ENCODE measurements around the gene NCBP3. TPM values are rescaled to one million over a fixed set of nuclear protein-coding genes. Genes with fewer than 3 reads are reported as not detected.

The NCBP3 gene
- total RNA-seq, 1 experiment from 2014 or later = 28.1 TPM

DNA sequence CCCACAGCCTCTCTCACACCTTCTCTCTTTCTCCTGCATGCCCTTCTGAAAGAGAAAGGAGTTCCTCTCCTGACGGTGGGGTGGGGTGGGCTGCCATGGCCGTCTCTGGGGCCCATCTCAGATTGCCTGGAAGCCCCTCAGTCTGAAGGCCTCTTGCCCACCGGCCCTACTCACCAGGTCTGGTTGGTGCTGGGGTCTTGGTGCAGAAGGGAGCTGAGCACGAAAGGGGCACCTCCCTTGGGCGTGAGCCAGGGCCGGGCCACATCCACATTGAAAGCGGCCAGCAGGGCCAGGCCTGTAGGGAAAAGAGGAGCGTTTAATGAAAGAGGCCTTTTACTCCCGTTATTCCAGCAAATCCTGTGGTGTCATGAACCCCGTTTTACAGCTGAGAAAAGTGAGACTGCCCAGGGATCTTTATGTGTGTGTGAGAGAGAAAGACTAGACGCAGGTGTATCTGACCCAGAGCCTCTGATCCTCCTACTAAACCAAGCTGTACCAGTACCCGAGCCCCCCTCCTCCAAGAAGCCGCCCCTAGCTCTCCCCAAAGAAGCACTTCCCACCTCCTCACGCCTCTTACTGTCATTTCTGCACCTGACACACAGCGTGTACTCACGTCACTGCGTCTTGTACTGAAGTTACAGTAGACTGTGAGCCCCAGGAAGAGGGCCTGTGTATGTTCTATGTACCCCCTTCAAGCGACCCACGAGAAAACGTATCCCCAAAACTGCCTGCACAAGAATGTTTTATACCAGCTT, 68.5 kb downstream of the NCBP3 start:
- no TSS peak for BruUV-seq (replicated peaks)
- in situ Hi-C loops (cut with HindIII; ENCODE audit: low pct_unique_long_range_greater_than_20kb, low sequenced_read_pairs) = no loop called here
- H3K9me3 ChIP-seq (ENCODE audit: control insufficient read depth, insufficient read depth, low read depth, low read length) = no peaks in the 10 kb centered on the region
- H3K4me1 ChIP-seq (ENCODE audit: control insufficient read depth, insufficient read depth, low read length) = no peaks in the 10 kb centered on the region
- H3K4me3 ChIP-seq (ENCODE audit: low read depth in 2 of 2, low read length in 2 of 2) = no peak overlapping the region
- no peaks in the 10 kb centered on the region for H3K27me3 ChIP-seq (ENCODE audit: control insufficient read depth, insufficient read depth, low read length)
- H3K36me3 ChIP-seq (ENCODE audit: control insufficient read depth, insufficient read depth, low read length) = no peaks in the 10 kb centered on the region
- intact Hi-C loops (cut with micrococcal nuclease; ENCODE audit: unreplicated experiment) = no loop called here
- ATAC-seq (no peak), DNase-seq (ENCODE audit: low read depth, low spot score) (no peak)
- ChIA-PET CTCF (no interaction called here), POLR2A (no interaction called here)
- TF ChIP-seq TCF7L2 (IDR thresholded peaks at IDR 0.05; ENCODE audit: low read depth, low read length) (no peak), POLR2AphosphoS5 (IDR thresholded peaks at IDR 0.05; ENCODE audit: low read depth, low read length) (no peak), SIN3A (IDR thresholded peaks at IDR 0.05; ENCODE audit: borderline replicate concordance, insufficient read depth, low read depth, low read length) (no peak)
- TF ChIP-seq, protein P1, sequence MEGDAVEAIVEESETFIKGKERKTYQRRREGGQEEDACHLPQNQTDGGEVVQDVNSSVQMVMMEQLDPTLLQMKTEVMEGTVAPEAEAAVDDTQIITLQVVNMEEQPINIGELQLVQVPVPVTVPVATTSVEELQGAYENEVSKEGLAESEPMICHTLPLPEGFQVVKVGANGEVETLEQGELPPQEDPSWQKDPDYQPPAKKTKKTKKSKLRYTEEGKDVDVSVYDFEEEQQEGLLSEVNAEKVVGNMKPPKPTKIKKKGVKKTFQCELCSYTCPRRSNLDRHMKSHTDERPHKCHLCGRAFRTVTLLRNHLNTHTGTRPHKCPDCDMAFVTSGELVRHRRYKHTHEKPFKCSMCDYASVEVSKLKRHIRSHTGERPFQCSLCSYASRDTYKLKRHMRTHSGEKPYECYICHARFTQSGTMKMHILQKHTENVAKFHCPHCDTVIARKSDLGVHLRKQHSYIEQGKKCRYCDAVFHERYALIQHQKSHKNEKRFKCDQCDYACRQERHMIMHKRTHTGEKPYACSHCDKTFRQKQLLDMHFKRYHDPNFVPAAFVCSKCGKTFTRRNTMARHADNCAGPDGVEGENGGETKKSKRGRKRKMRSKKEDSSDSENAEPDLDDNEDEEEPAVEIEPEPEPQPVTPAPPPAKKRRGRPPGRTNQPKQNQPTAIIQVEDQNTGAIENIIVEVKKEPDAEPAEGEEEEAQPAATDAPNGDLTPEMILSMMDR (IDR thresholded peaks at IDR 0.05) = no peak
- TF ChIP-seq, protein P2, sequence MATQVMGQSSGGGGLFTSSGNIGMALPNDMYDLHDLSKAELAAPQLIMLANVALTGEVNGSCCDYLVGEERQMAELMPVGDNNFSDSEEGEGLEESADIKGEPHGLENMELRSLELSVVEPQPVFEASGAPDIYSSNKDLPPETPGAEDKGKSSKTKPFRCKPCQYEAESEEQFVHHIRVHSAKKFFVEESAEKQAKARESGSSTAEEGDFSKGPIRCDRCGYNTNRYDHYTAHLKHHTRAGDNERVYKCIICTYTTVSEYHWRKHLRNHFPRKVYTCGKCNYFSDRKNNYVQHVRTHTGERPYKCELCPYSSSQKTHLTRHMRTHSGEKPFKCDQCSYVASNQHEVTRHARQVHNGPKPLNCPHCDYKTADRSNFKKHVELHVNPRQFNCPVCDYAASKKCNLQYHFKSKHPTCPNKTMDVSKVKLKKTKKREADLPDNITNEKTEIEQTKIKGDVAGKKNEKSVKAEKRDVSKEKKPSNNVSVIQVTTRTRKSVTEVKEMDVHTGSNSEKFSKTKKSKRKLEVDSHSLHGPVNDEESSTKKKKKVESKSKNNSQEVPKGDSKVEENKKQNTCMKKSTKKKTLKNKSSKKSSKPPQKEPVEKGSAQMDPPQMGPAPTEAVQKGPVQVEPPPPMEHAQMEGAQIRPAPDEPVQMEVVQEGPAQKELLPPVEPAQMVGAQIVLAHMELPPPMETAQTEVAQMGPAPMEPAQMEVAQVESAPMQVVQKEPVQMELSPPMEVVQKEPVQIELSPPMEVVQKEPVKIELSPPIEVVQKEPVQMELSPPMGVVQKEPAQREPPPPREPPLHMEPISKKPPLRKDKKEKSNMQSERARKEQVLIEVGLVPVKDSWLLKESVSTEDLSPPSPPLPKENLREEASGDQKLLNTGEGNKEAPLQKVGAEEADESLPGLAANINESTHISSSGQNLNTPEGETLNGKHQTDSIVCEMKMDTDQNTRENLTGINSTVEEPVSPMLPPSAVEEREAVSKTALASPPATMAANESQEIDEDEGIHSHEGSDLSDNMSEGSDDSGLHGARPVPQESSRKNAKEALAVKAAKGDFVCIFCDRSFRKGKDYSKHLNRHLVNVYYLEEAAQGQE (IDR thresholded peaks at IDR 0.05; ENCODE audit: insufficient read depth in 1 of 2, low read depth in 2 of 2, low read length in 1 of 2) = no peak
- H3K27ac ChIP-seq (ENCODE audit: low read length) = no peak overlapping the region

DNA sequence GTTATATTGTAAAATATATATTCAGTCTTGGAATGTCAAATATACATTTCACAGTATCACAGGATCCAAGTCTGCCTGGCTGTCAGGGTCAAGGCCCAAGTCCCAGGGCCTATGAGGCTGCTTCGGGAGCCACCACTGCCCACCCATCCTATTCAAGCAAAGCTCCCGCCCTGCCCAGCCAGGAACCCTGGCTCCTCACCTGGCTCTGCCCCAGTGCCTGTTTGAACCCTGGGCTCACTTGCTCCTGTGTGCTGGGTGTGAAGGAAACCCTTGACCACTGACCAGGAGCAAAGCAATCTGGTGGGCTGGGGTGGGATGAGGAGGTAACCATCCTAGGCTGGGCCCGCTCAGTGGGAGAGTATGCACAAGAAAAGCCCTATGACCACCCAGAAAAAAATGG, 72.1 kb downstream of the NCBP3 start:
- Histone ChIP-seq H3K27me3 (ENCODE audit: control insufficient read depth, insufficient read depth, low read length) (no peaks in the 10 kb centered on the region), H3K4me3 (ENCODE audit: low read depth in 2 of 2, low read length in 2 of 2) (no peak overlapping the region), H3K36me3 (ENCODE audit: control insufficient read depth, insufficient read depth, low read length) (no peaks in the 10 kb centered on the region), H3K4me1 (ENCODE audit: control insufficient read depth, insufficient read depth, low read length) (no peaks in the 10 kb centered on the region), H3K27ac (ENCODE audit: low read length) (no peak overlapping the region), H3K9me3 (ENCODE audit: control insufficient read depth, insufficient read depth, low read depth, low read length) (no peaks in the 10 kb centered on the region)
- intact Hi-C loops (cut with micrococcal nuclease; ENCODE audit: unreplicated experiment) = no loop called here
- ChIA-PET POLR2A (no interaction called here), CTCF (no interaction called here)
- DNase-seq (ENCODE audit: low read depth, low spot score) (no peak), ATAC-seq (no peak)
- TF ChIP-seq SIN3A (IDR thresholded peaks at IDR 0.05; ENCODE audit: borderline replicate concordance, insufficient read depth, low read depth, low read length) (no peak), TCF7L2 (IDR thresholded peaks at IDR 0.05; ENCODE audit: low read depth, low read length) (no peak), POLR2AphosphoS5 (IDR thresholded peaks at IDR 0.05; ENCODE audit: low read depth, low read length) (no peak)
- TF ChIP-seq, protein P2 (IDR thresholded peaks at IDR 0.05; ENCODE audit: insufficient read depth in 1 of 2, low read depth in 2 of 2, low read length in 1 of 2) = no peak
- TF ChIP-seq, protein P1 (IDR thresholded peaks at IDR 0.05) = no peak
- no TSS peak for BruUV-seq (replicated peaks)
- in situ Hi-C loops (cut with HindIII; ENCODE audit: low pct_unique_long_range_greater_than_20kb, low sequenced_read_pairs) = no loop called here

Measured in Panc1 (cell line).